ENCODE measurements around the gene KEAP1.
"Not testable (repeated sequence)": the region's sequence is repeated elsewhere in the genome, so short reads cannot be mapped to it uniquely, and the experiment has no call there.

The KEAP1 gene

GRCh38 chr19:10537668-10538067, 34.5 kb upstream of the KEAP1 start:
- H3K4me3 ChIP-seq (ENCODE audit: low read length) = no peak overlapping the region
- peak; percentile 32 for DNase-seq (ENCODE audit: low read depth)
- TF ChIP-seq, protein P1, sequence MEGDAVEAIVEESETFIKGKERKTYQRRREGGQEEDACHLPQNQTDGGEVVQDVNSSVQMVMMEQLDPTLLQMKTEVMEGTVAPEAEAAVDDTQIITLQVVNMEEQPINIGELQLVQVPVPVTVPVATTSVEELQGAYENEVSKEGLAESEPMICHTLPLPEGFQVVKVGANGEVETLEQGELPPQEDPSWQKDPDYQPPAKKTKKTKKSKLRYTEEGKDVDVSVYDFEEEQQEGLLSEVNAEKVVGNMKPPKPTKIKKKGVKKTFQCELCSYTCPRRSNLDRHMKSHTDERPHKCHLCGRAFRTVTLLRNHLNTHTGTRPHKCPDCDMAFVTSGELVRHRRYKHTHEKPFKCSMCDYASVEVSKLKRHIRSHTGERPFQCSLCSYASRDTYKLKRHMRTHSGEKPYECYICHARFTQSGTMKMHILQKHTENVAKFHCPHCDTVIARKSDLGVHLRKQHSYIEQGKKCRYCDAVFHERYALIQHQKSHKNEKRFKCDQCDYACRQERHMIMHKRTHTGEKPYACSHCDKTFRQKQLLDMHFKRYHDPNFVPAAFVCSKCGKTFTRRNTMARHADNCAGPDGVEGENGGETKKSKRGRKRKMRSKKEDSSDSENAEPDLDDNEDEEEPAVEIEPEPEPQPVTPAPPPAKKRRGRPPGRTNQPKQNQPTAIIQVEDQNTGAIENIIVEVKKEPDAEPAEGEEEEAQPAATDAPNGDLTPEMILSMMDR (IDR thresholded peaks at IDR 0.05; ENCODE audit: insufficient read depth, low read depth, low read length, missing control alignments) = no peak

DNA sequence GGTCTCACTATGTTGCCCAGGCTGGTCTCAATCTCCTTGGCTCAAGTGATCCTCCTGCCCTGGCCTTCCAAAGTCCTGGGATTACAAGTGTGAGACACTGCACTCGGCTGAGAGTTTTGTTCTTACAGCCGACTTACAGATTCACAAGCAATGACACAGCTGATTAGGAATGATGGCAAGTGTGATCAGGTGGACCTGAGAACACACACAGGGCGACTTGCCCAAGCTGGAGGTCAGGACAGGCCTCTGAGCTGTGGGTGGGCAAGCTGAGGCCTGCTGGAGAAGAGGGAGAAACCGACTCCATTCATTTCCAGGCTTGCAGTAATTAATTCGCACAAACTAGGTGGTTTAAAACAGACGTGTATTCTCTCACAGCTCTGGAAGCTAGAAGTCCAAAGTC, 32.5 kb upstream of the KEAP1 start:
- DNase-seq (ENCODE audit: low read depth) = peak; percentile 98
- TF ChIP-seq, protein P1 (IDR thresholded peaks at IDR 0.05; ENCODE audit: insufficient read depth, low read depth, low read length, missing control alignments) = no peak
- no peak overlapping the region for H3K4me3 ChIP-seq (ENCODE audit: low read length)

GRCh38 chr19:10533646-10534386, 30.7 kb upstream of the KEAP1 start:
- no peak overlapping the region for H3K4me3 ChIP-seq (ENCODE audit: low read length)
- TF ChIP-seq, protein P1 (IDR thresholded peaks at IDR 0.05; ENCODE audit: insufficient read depth, low read depth, low read length, missing control alignments) = no peak
- DNase-seq (ENCODE audit: low read depth) = peak; percentile 94

GRCh38 chr19:10532457-10532856, 29.3 kb upstream of the KEAP1 start:
- DNase-seq (ENCODE audit: low read depth) = no peak
- TF ChIP-seq, protein P1 (IDR thresholded peaks at IDR 0.05; ENCODE audit: insufficient read depth, low read depth, low read length, missing control alignments) = no peak

GRCh38 chr19:10526887-10527286, 23.7 kb upstream of the KEAP1 start:
- not testable (repeated sequence) for H3K4me3 ChIP-seq (ENCODE audit: low read length); DNase-seq (ENCODE audit: low read depth)

More at GRCh38 chr19:10532457-10532856, 29.3 kb upstream of the KEAP1 start:
- no peak overlapping the region for H3K4me3 ChIP-seq (ENCODE audit: low read length)

- TF ChIP-seq, protein P1 (IDR thresholded peaks at IDR 0.05; ENCODE audit: insufficient read depth, low read depth, low read length, missing control alignments) = no peak
- no peak for DNase-seq (ENCODE audit: low read depth)
- H3K4me3 ChIP-seq (ENCODE audit: low read length) = no peak overlapping the region
Observed at GRCh38 chr19:10525636-10526035, 22.5 kb upstream of the KEAP1 start.

GRCh38 chr19:10523135-10523636, 20.0 kb upstream of the KEAP1 start:
- TF ChIP-seq, protein P1 (IDR thresholded peaks at IDR 0.05; ENCODE audit: insufficient read depth, low read depth, low read length, missing control alignments) = no peak
- DNase-seq (ENCODE audit: low read depth) = no peak
- no peak overlapping the region for H3K4me3 ChIP-seq (ENCODE audit: low read length)

Data from epithelial cell of esophagus (primary cell).